ENCODE results near the gene FOXO3.

Gene FOXO3

GRCh38 chr6:108565091-108565766 is 4.5 kb downstream of the FOXO3 start:
- Histone ChIP-seq H3K4me3 (peak overlapping the region in 9 of 10 experiments; percentile 4 to 98 (median 92); a peak in 16 of 20 replicates), H4K20me1 (peaks cover 14 to 83% (median 52%) of the 10 kb centered on the region in 11 experiments; a peak in 19 of 22 replicates), H3K9me3 (replicated peaks in 1 of 11) (no peaks in the 10 kb centered on the region), H3K9ac (peak overlapping the region; percentile 62 to 100 (median 75)), H3K4me2 (peak overlapping the region; percentile 72 to 99 (median 91)), H3K36me3 (peaks cover 40 to 50% (median 46%) of the 10 kb centered on the region in 11 experiments), H3K4me1 (peaks cover 56 to 76% (median 68%) of the 10 kb centered on the region in 10 experiments), H3K27ac (peak overlapping the region; percentile 78 to 99 (median 92)), H3K27me3 (peaks cover 0 to 19% (median 6%) of the 10 kb centered on the region in 11 experiments; a peak in 8 of 22 replicates)
- TF ChIP-seq Cebpa-rat (IDR thresholded peaks at IDR 0.05): no peak

- H3K27me3 ChIP-seq: peaks cover 0 to 18% (median 6%) of the 10 kb centered on the region in 11 experiments; a peak in 8 of 22 replicates
- H3K9ac ChIP-seq: peak overlapping the region; percentile 62 to 100 (median 75); a peak in 21 of 22 replicates
- H3K4me2 ChIP-seq: peak overlapping the region; percentile 74 to 99 (median 91); a peak in 21 of 22 replicates
- H3K4me3 ChIP-seq: peak overlapping the region in 7 of 10 experiments; percentile 4 to 98 (median 91); a peak in 10 of 20 replicates
- H3K27ac ChIP-seq: peak overlapping the region; percentile 78 to 99 (median 92)
- H3K9me3 ChIP-seq (replicated peaks in 1 of 11): no peaks in the 10 kb centered on the region
- H3K4me1 ChIP-seq: peaks cover 56 to 76% (median 72%) of the 10 kb centered on the region in 10 experiments
- peak in 10 of 11 experiments; percentile 15 to 90 (median 70); a peak in 14 of 22 replicates for TF ChIP-seq Cebpa-rat (IDR thresholded peaks at IDR 0.05)
- H4K20me1 ChIP-seq: peaks cover 14 to 90% (median 59%) of the 10 kb centered on the region in 11 experiments; a peak in 19 of 22 replicates
- H3K36me3 ChIP-seq: peaks cover 46 to 57% (median 53%) of the 10 kb centered on the region in 11 experiments
These were observed 5.2 kb downstream of the FOXO3 start for GRCh38 chr6:108565893-108566292.

GRCh38 chr6:108566406-108566805 is 5.7 kb downstream of the FOXO3 start:
- no peaks in the 10 kb centered on the region for H3K9me3 ChIP-seq (replicated peaks in 1 of 11)
- H3K4me3 ChIP-seq: peak overlapping the region in 5 of 10 experiments; percentile 24 to 57 (median 40); a peak in 10 of 20 replicates
- peak overlapping the region; percentile 74 to 99 (median 91) for H3K4me2 ChIP-seq
- peaks cover 51 to 62% (median 58%) of the 10 kb centered on the region in 11 experiments for H3K36me3 ChIP-seq
- H3K27me3 ChIP-seq: peaks cover 0 to 13% (median 6%) of the 10 kb centered on the region in 11 experiments; a peak in 8 of 22 replicates
- peak overlapping the region; percentile 78 to 99 (median 92) for H3K27ac ChIP-seq
- H3K4me1 ChIP-seq: peaks cover 56 to 80% (median 72%) of the 10 kb centered on the region in 10 experiments
- peak overlapping the region; percentile 64 to 100 (median 75); a peak in 21 of 22 replicates for H3K9ac ChIP-seq
- TF ChIP-seq Cebpa-rat (IDR thresholded peaks at IDR 0.05): no peak
- peaks cover 12 to 95% (median 62%) of the 10 kb centered on the region in 11 experiments; a peak in 19 of 22 replicates for H4K20me1 ChIP-seq

- no peaks in the 10 kb centered on the region for H3K27me3 ChIP-seq
- H3K36me3 ChIP-seq: peaks cover 59 to 67% (median 64%) of the 10 kb centered on the region in 11 experiments
- H3K4me2 ChIP-seq: peak overlapping the region in 8 of 11 experiments; percentile 88 to 99 (median 91); a peak in 12 of 22 replicates
- 0 out of 20 replicates have a peak overlapping the region, but pooled peaks of 1 of the 10 experiments have one; percentile 40 for H3K4me3 ChIP-seq
- H3K4me1 ChIP-seq: peaks cover 40 to 88% (median 60%) of the 10 kb centered on the region in 10 experiments
- no peaks in the 10 kb centered on the region for H3K9me3 ChIP-seq (replicated peaks in 1 of 11)
- peak overlapping the region in 7 of 11 experiments; percentile 16 to 98 (median 87); a peak in 7 of 22 replicates for H3K27ac ChIP-seq
- peak overlapping the region in 2 of 11 experiments; percentile 17 to 28; a peak in 2 of 22 replicates for H3K9ac ChIP-seq
- no peak for TF ChIP-seq Cebpa-rat (IDR thresholded peaks at IDR 0.05)
- H4K20me1 ChIP-seq: peaks cover 0 to 95% (median 54%) of the 10 kb centered on the region in 11 experiments; a peak in 15 of 22 replicates
These were observed 7.4 kb downstream of the FOXO3 start for GRCh38 chr6:108568101-108568500.

- Histone ChIP-seq H3K27me3 (no peaks in the 10 kb centered on the region), H3K36me3 (peaks cover 59 to 73% (median 66%) of the 10 kb centered on the region in 11 experiments), H3K27ac (peak overlapping the region in 7 of 11 experiments; percentile 3 to 98 (median 83); a peak in 5 of 22 replicates), H3K9me3 (replicated peaks in 1 of 11) (no peaks in the 10 kb centered on the region), H3K4me2 (peak overlapping the region in 8 of 11 experiments; percentile 88 to 99 (median 91); a peak in 11 of 22 replicates), H4K20me1 (peaks cover 0 to 95% (median 55%) of the 10 kb centered on the region in 11 experiments; a peak in 14 of 22 replicates), H3K9ac (peak overlapping the region in 2 of 11 experiments; percentile 17 to 28; a peak in 3 of 22 replicates), H3K4me1 (peaks cover 34 to 81% (median 54%) of the 10 kb centered on the region in 10 experiments), H3K4me3 (no peak overlapping the region)
- TF ChIP-seq Cebpa-rat (IDR thresholded peaks at IDR 0.05): no peak
These were observed 8.0 kb downstream of the FOXO3 start for GRCh38 chr6:108568551-108569305.

GRCh38 chr6:108570517-108570916 is 9.8 kb downstream of the FOXO3 start:
- peaks cover 59 to 87% (median 69%) of the 10 kb centered on the region in 11 experiments for H3K36me3 ChIP-seq
- H3K4me2 ChIP-seq: peak overlapping the region in 2 of 11 experiments; percentile 91 to 99; a peak in 1 of 22 replicates
- no peaks in the 10 kb centered on the region for H3K27me3 ChIP-seq
- peaks cover 9 to 95% (median 55%) of the 10 kb centered on the region in 11 experiments; a peak in 15 of 22 replicates for H4K20me1 ChIP-seq
- H3K4me3 ChIP-seq: no peak overlapping the region
- H3K4me1 ChIP-seq: peaks cover 16 to 81% (median 36%) of the 10 kb centered on the region in 10 experiments
- no peak overlapping the region for H3K9ac ChIP-seq
- no peaks in the 10 kb centered on the region for H3K9me3 ChIP-seq (replicated peaks in 1 of 11)
- 0 out of 22 replicates have a peak overlapping the region, but pooled peaks of 2 of the 11 experiments have one; percentile 11 to 34 for H3K27ac ChIP-seq
- no peak for TF ChIP-seq Cebpa-rat (IDR thresholded peaks at IDR 0.05)

- Histone ChIP-seq H3K27me3 (no peaks in the 10 kb centered on the region), H3K4me2 (peak overlapping the region in 2 of 11 experiments; percentile 60 to 78; a peak in 3 of 22 replicates), H4K20me1 (peaks cover 9 to 100% (median 75%) of the 10 kb centered on the region in 11 experiments; a peak in 17 of 22 replicates), H3K4me1 (peaks cover 0 to 85% (median 9%) of the 10 kb centered on the region in 10 experiments; a peak in 11 of 20 replicates), H3K9ac (no peak overlapping the region; a peak in 1 of 22 replicates), H3K9me3 (replicated peaks in 1 of 11) (no peaks in the 10 kb centered on the region; a peak in 1 of 22 replicates), H3K36me3 (peaks cover 56 to 93% (median 65%) of the 10 kb centered on the region in 11 experiments), H3K4me3 (no peak overlapping the region), H3K27ac (peak overlapping the region in 1 of 11 experiments; percentile 20; a peak in 1 of 22 replicates)
- TF ChIP-seq Cebpa-rat (IDR thresholded peaks at IDR 0.05): no peak
These were observed 13.9 kb downstream of the FOXO3 start for GRCh38 chr6:108574457-108575141.

Measured in BLaER1 treated with 17β-estradiol and CSF1 and Interleukin-3, amounts not matched to agents 10 nM and 100 nM (cell line).